ENCODE data around the gene MIF. TPM values are rescaled to one million over a fixed set of nuclear protein-coding genes. Genes with fewer than 3 reads are reported as not detected.

MIF gene
- total RNA-seq, 1 donor from 2014 or later: 74.0 TPM

Small RNAs within 50 kb of the gene (small RNA-seq; reads per million reads assigned to genes)
- gene RN7SL268P (ENCODE audit: low replicate concordance): not detected

Other genes with a start within 250 kb of the MIF start
- not detected for gene RGL4, start 203.4 kb upstream of the MIF start, total RNA-seq
- gene ZNF70, start 143.3 kb upstream of the MIF start, total RNA-seq: 4.6 TPM
- 1.7 TPM for gene VPREB3, start 140.0 kb upstream of the MIF start, total RNA-seq
- gene C22orf15, start 131.4 kb upstream of the MIF start, total RNA-seq: not detected
- gene CHCHD10, start 126.4 kb upstream of the MIF start, total RNA-seq: 6.4 TPM
- gene MMP11, start 121.5 kb upstream of the MIF start, total RNA-seq: 10.8 TPM
- gene SMARCB1, start 107.4 kb upstream of the MIF start, total RNA-seq: 22.1 TPM
- 0.10 TPM for gene DERL3, start 55.4 kb upstream of the MIF start, total RNA-seq
- gene SLC2A11, start 36.5 kb upstream of the MIF start, total RNA-seq: 8.2 TPM
- 5.8 TPM for gene GSTT2B, start 66.8 kb downstream of the MIF start, total RNA-seq
- gene DDTL, start 72.5 kb downstream of the MIF start, total RNA-seq: not detected
- gene DDT, start 80.1 kb downstream of the MIF start, total RNA-seq: 72.2 TPM
- gene GSTT2, start 85.8 kb downstream of the MIF start, total RNA-seq: not detected
- not detected for gene GSTT4, start 111.1 kb downstream of the MIF start, total RNA-seq
- 42.3 TPM for gene CABIN1, start 116.9 kb downstream of the MIF start, total RNA-seq

Measured in tongue (tissue), 2 donors.